Keratinocyte (primary cell): Measurements from ENCODE around the gene ARHGDIB. TPM values are rescaled to one million over a fixed set of nuclear protein-coding genes. Genes with fewer than 3 reads are reported as not detected.

Experiments used
- DNase-seq: peaks from one replicate; pipeline ENCODE4 v3.0.0-alpha.2; 2011; ENCODE audit warnings: low read depth, missing footprints, low spot score
- FAIRE-seq: peaks from 2 replicates; lab custom pipeline; 2011; peaks lifted over from hg19 to GRCh38; lab: Jason Lieb, UNC
- H2AFZ ChIP-seq: 2 replicates; pipeline ENCODE4 v1.6.0; 2012; ENCODE audit warnings: low read length, control low read depth, inconsistent platforms; ENCODE audit not compliant: control insufficient read depth
- H3K27ac ChIP-seq: 2 replicates; pipeline ENCODE4 v1.5.1; 2011; ENCODE audit warnings: low read length; ENCODE audit not compliant: control insufficient read depth, insufficient read depth
- H3K27me3 ChIP-seq: 3 replicates; pipeline ENCODE4 v1.6.0; 2011; ENCODE audit warnings: low read length; ENCODE audit not compliant: control insufficient read depth, insufficient read depth; ENCODE audit errors: extremely low read depth
- H3K36me3 ChIP-seq, 2 experiments: 2 replicates in 1 of 2; 3 replicates in 1 of 2; pipeline ENCODE4 v1.5.1; 2011; ENCODE audit warnings: low read length in 2 of 2, mild to moderate bottlenecking in 1 of 2; ENCODE audit not compliant: control insufficient read depth in 2 of 2, insufficient read depth in 2 of 2; ENCODE audit errors: extremely low read depth in 1 of 2
- H3K4me1 ChIP-seq: 3 replicates; pipeline ENCODE4 v1.5.1; 2011; ENCODE audit warnings: low read length; ENCODE audit not compliant: control insufficient read depth, insufficient read depth; ENCODE audit errors: extremely low read depth
- H3K4me2 ChIP-seq: 3 replicates; pipeline ENCODE4 v1.6.0; 2011; ENCODE audit warnings: low read depth, low read length; ENCODE audit not compliant: control insufficient read depth, insufficient read depth; ENCODE audit errors: extremely low read depth
- H3K4me3 ChIP-seq, 3 experiments: fragments of 200-600 bp in 1 of 3; sonication (generic) in 1 of 3; 2 replicates in 2 of 3; 3 replicates in 1 of 3; pipeline ENCODE4 v1.5.1; 2011 to 2016; ENCODE audit warnings: low read length in 3 of 3, mild to moderate bottlenecking in 3 of 3, control low read depth in 2 of 3, inconsistent platforms in 1 of 3, low read depth in 1 of 3, mixed read lengths in 1 of 3, mixed run types in 1 of 3, moderate library complexity in 1 of 3; ENCODE audit not compliant: control insufficient read depth in 2 of 3, insufficient read depth in 2 of 3; ENCODE audit errors: extremely low read depth in 1 of 3
- H3K79me2 ChIP-seq: 2 replicates; pipeline ENCODE4 v1.6.0; 2012; ENCODE audit warnings: low read length; ENCODE audit not compliant: control insufficient read depth, insufficient read depth
- H3K9ac ChIP-seq: 3 replicates; pipeline ENCODE4 v1.6.0; 2011; ENCODE audit warnings: low read length; ENCODE audit not compliant: control insufficient read depth, insufficient read depth; ENCODE audit errors: extremely low read depth
- H3K9me1 ChIP-seq: 3 replicates; pipeline ENCODE4 v1.6.0; 2011; ENCODE audit warnings: low read length; ENCODE audit not compliant: control insufficient read depth, insufficient read depth; ENCODE audit errors: extremely low read depth
- H3K9me3 ChIP-seq: 2 replicates; pipeline ENCODE4 v1.5.1; 2012; ENCODE audit warnings: low read depth, low read length; ENCODE audit not compliant: control insufficient read depth
- H4K20me1 ChIP-seq: 3 replicates; pipeline ENCODE4 v1.6.0; 2011; ENCODE audit warnings: low read length; ENCODE audit not compliant: control insufficient read depth, insufficient read depth; ENCODE audit errors: extremely low read depth
- EZH2 ChIP-seq: IDR thresholded peaks from one replicate; pipeline ENCODE4 v1.6.1; 2012; ENCODE audit warnings: inconsistent platforms, mild to moderate bottlenecking, low read length, moderate library complexity
- dilution Hi-C: fragments of 300-500 bp; cut with MboI; formaldehyde crosslinking; loops from one replicate; pipeline ENCODE4 v1.7.0; 2020; ENCODE audit warnings: low sequenced_read_pairs; ENCODE audit not compliant: extremely low pct_ligation_motif_present
- polyA plus RNA-seq, 5 experiments: library from polyadenylated mRNA; depleted of rRNA in 3 of 5; stranded (reverse) in 3 of 5; stranded (forward) in 1 of 5; unstranded in 1 of 5; fragments of >200 nt; gene quantifications; 1 replicate in 1 of 5; 2 replicates in 3 of 5; 3 replicates in 1 of 5; pipeline versions ENCODE4 v1.2.1 to v1.2.3, GENCODE V29; 2011 to 2012; ENCODE audit warnings: missing spikeins in 2 of 5, low read depth in 1 of 5, low replicate concordance in 1 of 5
- TF ChIP-seq, protein P1 (sequence below), 3 experiments: IDR thresholded peaks in 1 of 3; conservative IDR thresholded peaks in 1 of 3; optimal IDR thresholded peaks in 1 of 3; 2 replicates in 2 of 3; 3 replicates in 1 of 3; pipeline versions ENCODE3 to v1.5.1; 2011; ENCODE audit warnings: low read length in 3 of 3, mild to moderate bottlenecking in 3 of 3, moderate library complexity in 2 of 3, control low read depth in 1 of 3, inconsistent platforms in 1 of 3; ENCODE audit not compliant: insufficient read depth in 2 of 3; ENCODE audit errors: extremely low read depth in 1 of 3

ARHGDIB gene
- polyA plus RNA-seq, 1 donor (not counting 4 experiments of a cell fraction or from before 2014, with no cell fraction given) = 164 TPM

DNA sequence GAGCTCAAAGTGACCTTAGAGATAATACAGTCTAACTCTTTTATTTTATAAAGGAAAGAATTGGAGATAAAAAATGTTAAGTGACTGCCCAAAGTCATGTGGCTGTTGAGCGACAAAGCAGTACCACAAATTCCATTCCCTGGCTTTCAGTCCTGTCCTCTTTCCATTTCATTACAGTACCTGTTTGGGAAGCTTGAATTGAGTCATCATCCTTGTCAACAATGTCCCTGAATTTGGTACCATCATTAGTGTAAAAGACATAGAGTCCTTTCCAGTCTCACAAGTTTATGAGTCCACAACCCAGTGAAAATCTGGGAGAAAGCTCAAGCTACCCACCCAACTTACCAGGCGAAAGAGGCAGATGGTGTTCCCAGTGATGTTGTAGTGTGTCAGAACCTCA is 26.9 kb downstream of the ARHGDIB start:
- Histone ChIP-seq H3K27me3 (no peaks in the 10 kb centered on the region), H2AFZ (no peak overlapping the region), H3K4me2 (no peak overlapping the region), H3K9ac (no peak overlapping the region), H4K20me1 (no peaks in the 10 kb centered on the region), H3K36me3 (no peaks in the 10 kb centered on the region), H3K4me1 (peaks cover 7% of the 10 kb centered on the region), H3K4me3 (no peak overlapping the region), H3K27ac (no peak overlapping the region), H3K79me2 (no peaks in the 10 kb centered on the region), H3K9me3 (no peaks in the 10 kb centered on the region), H3K9me1 (no peaks in the 10 kb centered on the region)
- no peak for DNase-seq
- peak; percentile 36 for FAIRE-seq
- TF ChIP-seq, protein P1, sequence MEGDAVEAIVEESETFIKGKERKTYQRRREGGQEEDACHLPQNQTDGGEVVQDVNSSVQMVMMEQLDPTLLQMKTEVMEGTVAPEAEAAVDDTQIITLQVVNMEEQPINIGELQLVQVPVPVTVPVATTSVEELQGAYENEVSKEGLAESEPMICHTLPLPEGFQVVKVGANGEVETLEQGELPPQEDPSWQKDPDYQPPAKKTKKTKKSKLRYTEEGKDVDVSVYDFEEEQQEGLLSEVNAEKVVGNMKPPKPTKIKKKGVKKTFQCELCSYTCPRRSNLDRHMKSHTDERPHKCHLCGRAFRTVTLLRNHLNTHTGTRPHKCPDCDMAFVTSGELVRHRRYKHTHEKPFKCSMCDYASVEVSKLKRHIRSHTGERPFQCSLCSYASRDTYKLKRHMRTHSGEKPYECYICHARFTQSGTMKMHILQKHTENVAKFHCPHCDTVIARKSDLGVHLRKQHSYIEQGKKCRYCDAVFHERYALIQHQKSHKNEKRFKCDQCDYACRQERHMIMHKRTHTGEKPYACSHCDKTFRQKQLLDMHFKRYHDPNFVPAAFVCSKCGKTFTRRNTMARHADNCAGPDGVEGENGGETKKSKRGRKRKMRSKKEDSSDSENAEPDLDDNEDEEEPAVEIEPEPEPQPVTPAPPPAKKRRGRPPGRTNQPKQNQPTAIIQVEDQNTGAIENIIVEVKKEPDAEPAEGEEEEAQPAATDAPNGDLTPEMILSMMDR (optimal IDR thresholded peaks at IDR 0.05 in 1 of 3, IDR thresholded peaks at IDR 0.05 in 1 of 3, conservative IDR thresholded peaks at IDR 0.05 in 1 of 3; ENCODE audit: extremely low read depth in 1 of 3, insufficient read depth in 2 of 3, low read length in 3 of 3) = no peak
- TF ChIP-seq EZH2 = no peak
- dilution Hi-C loops = no loop called here

DNA sequence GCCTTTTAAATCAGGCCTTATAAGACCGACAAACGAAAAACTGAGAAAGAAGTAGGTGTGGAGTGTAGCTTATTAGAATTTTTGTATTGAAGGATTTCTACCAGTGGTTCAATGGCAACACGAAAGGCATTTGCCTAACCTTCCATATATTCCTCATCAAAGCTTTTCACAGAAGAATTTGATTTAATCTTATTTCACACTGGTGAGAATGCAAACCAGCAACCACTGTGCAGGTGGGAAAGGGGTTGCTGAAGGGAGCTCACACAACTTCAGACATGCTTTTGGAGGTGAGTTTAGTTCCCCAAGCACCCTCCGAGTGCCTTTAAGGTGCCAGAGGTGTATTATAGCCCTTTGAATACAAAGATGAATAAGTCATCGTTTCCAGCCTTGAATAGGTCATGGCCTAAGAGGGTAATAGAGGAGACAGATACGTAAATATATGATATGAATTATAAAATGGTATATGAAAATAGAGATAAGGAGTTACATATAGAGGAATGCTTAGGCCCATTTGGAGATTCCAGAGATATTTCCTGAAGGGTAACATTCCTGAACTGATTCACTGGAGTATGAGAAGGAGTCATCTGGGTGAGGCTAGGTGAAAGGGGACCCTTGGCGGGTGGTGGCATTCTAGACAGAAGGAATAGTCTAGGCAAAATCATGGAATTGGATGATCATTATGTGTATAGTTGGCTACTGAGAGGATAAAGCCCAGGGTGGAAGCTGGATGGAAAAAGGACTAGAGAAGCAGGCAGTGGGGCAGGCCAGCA is 29.4 kb downstream of the ARHGDIB start:
- dilution Hi-C loops = no loop called here
- H3K4me1 ChIP-seq = peaks cover 13% of the 10 kb centered on the region
- FAIRE-seq = no peak

More for the DNA sequence above, 29.4 kb downstream of the ARHGDIB start:
- Histone ChIP-seq H3K79me2 (no peaks in the 10 kb centered on the region), H2AFZ (no peak overlapping the region), H4K20me1 (no peaks in the 10 kb centered on the region), H3K4me2 (no peak overlapping the region), H3K9me3 (no peaks in the 10 kb centered on the region), H3K27ac (no peak overlapping the region), H3K36me3 (no peaks in the 10 kb centered on the region), H3K9ac (no peak overlapping the region), H3K27me3 (no peaks in the 10 kb centered on the region), H3K9me1 (no peaks in the 10 kb centered on the region), H3K4me3 (no peak overlapping the region)
- DNase-seq = no peak
- no peak for TF ChIP-seq EZH2
- TF ChIP-seq, protein P1 (optimal IDR thresholded peaks at IDR 0.05 in 1 of 3, IDR thresholded peaks at IDR 0.05 in 1 of 3, conservative IDR thresholded peaks at IDR 0.05 in 1 of 3; ENCODE audit: extremely low read depth in 1 of 3, insufficient read depth in 2 of 3, low read length in 3 of 3) = no peak
